ENCODE data around the gene NXN.
"Not testable (repeated sequence)": the region's sequence is repeated elsewhere in the genome, so short reads cannot be mapped to it uniquely, and the experiment has no call there.

Gene NXN

DNA sequence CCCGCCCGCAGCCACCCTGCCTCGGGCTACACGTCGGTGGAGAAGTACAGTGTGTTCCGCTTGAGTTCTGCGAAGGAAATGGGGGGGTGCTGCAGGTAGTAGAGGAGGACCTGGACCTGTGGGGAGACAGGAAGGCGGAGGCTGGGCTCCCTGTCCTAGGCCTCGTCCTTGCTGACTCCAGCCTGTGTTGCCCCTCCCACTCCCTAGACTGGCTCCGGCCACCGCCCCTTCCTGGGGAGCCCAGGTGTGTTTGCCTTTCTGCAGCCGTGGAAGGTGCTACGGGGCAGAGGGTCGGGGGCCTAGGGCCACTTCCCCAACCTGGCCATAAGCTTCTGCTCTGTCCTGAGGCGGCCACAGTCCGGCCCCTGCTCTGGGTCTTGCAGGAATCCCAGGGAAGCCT lies 26.5 kb upstream of the NXN start:
- no peak for DNase-seq (ENCODE audit: low read depth)

DNA sequence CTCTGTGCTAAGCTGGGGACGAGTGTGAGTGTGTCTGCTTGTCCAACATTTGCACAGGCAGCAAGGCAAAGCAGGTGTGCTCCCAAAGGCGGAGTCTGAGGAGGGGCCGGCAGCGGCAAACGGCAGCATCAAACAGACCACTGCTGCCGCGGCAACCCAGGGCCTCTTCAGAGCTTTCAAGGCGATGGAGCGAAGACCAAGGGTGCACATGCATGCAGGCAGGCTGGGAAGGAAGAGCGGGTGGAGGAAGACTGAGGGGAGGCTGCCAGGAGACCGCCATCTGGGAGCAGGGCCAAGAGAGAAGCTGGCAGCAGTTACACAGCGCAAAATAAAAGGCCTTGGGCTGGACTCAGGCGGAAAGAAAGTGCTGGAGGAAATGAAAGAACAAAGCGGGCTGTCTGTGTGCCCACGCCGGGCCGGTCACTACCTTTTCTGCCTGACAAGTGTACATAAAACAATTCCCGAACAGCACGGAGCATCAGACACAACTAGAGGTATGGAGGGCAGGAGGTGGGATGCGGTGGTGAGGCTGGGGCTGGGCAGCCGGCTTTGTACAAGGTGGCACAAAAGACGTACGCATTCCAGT lies 25.9 kb upstream of the NXN start:
- no peak for DNase-seq (ENCODE audit: low read depth)

DNA sequence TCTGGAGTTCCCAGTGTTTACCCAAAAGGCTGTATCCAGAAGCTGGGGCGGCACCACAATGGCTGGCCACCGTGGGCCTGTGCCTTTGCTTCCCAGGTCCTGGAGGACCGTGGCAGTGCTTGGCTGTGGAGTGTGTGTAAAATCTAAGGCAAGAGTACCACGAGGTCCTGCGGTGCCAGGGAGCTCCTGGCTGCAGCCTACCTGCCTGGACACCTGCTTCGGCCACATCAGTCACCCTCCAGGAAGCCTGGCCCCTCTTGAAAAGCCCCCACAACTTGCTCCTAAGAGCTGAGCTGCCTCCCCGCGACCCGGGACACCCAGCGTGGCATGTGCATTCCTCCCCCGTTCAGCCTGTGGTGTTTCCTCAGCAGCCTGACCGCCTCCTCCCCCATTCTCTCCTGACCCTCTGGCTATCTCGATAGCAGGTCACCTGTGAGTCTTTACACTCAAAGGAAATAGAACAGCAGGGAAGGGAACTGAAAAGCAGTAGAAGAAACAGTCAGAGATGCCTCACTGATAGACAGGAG lies 25.3 kb upstream of the NXN start:
- DNase-seq (ENCODE audit: low read depth) = no peak

DNA sequence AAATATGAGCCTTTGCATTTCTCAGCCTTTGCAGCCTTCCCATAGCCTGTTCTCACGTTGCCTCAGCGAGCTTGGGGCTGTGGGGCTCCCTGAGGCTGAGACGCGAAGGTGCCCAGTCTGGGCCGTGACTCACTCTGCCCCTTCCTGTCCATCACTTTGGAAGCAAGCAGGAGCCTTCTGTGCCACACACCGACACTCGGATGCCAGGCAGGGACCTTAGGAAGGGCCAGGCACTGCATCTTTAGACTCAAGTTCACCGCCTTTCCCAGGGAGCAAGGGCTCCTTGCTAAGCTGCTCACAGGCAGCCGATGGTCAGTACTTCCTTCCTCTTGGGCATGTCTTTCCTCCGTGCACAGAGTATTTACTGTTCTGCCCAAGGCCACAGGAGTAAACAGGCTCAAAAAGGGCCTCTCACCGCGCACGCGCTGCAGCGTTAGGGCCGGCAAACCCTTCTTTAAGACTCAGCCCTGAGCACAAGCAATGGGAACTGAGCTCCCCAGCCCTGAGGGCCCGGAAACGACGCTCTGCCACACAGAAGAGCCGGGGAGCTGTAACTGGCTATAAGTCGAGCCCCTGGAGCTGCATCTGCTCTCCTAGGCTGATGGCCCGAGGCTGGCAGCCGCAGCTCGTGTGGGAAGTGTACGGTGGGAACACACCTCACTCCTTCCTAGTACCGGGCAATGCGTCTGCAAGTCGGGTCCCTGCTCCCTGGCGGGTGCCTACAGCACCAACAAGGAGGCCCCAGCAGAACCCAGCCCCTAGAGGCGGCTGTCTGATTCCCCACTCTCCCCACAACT lies 24.6 kb upstream of the NXN start:
- no peak for DNase-seq (ENCODE audit: low read depth)

DNA sequence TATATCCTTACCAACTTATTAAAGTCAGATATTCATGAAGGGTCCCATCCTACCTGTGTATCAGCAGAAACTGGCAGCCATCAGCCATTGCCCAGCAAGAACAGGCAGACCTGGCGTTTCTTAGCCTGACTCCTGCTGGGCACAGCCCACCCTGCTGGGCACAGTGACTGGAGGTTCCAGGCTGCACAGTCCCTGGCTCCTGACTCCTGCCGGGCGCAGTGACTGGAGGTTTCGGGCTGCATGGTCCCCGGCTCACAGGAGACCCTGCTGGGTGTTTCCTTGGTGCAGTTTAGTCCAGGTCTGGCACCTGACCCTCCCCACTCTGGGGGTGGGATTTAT lies 24.0 kb upstream of the NXN start:
- DNase-seq (ENCODE audit: low read depth) = no peak

DNA sequence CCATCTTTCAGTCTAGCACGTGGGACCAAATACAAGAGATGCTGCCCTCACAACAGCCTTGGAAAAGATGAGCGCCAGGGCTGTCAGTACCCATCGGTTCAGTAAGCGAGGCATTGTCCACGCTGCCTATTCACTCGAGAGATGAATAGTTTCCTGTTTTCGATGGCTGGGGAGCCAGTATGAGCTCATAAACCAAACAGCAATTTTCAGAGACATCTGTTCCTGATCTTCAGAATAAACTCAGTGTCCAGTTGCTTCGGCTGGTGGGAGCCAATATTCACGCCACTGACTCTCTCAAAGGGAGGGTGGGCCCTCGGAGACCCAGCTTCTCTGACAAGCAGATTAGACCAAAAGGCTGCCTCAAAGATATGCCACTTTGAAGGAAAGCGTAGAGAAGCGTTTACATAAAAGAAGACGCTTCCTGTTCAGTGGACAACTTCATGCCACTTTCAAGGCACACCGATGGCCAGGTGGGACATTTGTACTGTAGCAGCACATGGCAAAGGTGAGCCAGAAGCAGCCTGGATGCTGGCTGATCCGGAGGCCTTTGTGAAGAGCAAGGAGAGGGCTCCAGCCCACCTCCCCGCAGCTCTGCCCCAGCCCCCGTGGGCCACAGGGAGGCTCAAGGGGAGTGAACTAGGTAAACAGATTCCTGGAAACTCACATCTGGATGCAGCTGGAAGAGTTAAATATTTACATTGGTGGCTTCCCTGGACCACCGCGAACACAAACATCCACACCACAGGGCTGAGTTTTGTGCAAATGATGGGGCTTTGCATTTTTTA lies 23.4 kb upstream of the NXN start:
- no peak for DNase-seq (ENCODE audit: low read depth)

DNA sequence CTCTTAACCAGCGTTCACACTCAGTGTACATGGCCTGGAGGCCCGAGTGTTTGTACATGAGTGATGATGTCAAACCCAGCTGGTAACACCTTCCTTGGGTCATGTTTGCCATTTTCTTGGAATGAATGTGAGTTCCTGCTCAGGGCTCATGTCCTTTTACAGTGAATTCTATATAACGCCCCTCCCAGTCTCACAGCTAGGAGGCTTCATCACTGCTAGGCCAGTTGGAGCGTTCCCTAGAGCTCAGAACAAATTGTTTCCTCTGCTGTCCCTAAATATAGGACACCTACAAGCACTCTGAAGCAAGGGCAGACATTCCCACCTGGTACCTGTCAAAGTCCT lies 22.8 kb upstream of the NXN start:
- DNase-seq (ENCODE audit: low read depth) = no peak

DNA sequence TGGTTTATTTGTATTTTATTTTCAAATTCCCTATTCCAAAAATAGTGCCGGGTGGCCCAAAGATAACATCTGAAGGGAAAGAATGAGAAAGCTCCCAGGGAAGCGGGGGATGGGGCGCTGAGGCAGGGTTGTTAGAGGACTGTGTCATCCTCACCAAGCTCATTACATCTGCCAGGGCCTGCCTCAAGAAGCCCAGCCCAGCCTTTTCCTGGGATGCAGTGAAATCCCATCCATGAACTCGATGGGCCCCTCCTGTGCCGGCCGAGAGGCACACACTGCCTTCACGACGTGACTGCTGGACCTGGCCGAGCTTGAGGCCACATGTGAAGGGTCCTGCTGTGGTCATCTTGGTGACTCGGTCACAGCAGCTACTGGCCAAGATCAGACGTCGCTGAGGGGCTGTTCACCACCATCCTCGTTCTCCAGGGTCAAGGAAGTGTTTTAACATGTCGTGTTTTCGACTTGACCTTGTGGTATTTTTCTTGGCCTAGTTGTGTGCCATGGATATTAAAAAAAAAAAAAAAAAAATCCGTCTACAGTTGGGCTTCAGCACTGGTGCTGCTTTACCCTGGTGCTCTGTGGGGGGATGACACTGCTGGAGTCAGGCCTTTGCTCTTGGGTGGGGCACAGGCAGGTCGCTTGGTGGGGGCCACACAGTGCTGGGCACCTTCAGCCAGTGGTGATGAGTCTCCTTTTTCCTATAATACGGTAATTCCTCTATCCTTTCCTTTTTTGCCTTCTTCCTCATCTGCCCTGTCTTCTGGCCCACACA lies 22.2 kb upstream of the NXN start:
- no peak for DNase-seq (ENCODE audit: low read depth)

DNA sequence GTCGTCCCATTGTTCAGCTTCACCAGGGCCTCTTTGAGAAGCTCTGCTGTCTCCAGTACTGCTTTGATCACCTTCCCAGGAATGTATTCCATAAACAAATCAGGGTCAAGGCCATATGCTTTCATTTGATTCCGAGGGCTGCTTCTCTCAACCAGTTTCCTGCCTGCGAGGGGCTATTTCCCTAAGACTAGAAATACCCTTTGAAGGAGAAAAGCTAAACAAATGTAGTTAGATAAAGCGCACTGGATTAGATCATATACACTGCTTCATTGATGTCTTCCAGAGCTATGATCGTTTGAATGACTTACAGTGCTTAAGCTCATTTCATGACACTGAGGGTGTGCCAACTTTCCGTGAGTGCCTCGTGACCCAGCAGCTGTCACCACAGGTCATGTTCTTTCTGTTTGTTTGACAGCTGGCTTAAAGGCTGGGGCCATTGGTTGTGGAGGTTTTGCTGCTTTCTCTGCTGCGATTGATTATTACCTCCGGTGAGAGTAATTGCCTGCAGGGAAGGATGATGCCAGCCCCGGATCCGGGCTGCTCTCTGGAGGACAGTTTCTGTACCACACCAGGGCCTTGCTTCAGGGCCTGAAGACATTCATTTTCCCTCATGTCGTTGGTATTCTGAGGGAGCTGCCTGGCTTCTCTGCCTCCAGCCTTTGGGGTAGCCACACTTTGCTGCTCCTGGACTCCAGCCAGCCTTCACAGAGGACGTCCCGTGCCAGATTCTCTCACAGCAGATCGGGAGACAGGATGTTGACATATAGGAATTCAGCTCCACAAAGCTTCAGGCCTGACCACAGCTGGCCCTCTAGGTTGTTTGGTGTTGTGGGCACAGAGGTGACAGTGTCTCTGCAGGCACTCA lies 21.3 kb upstream of the NXN start:
- no peak for DNase-seq (ENCODE audit: low read depth)

DNA sequence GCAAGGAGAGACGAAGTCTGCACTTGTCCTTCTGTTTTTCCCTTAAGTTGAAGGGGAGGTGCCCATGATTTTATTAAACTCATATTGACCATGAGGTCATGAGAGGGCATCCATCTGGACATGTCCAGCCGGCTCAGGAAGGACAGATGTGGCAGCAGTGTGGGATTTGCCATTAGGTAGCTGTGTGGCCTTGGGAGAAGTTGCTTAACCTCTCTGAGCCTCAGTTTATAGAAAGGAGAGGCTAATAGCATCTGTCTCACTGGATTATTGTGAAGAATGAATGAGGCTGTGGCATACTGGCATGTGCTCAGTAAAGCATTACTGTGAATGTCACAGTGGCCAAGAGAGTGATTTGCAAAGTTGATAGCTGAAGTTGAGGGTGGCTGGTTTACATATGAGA lies 18.5 kb upstream of the NXN start:
- no peak for DNase-seq (ENCODE audit: low read depth)

DNA sequence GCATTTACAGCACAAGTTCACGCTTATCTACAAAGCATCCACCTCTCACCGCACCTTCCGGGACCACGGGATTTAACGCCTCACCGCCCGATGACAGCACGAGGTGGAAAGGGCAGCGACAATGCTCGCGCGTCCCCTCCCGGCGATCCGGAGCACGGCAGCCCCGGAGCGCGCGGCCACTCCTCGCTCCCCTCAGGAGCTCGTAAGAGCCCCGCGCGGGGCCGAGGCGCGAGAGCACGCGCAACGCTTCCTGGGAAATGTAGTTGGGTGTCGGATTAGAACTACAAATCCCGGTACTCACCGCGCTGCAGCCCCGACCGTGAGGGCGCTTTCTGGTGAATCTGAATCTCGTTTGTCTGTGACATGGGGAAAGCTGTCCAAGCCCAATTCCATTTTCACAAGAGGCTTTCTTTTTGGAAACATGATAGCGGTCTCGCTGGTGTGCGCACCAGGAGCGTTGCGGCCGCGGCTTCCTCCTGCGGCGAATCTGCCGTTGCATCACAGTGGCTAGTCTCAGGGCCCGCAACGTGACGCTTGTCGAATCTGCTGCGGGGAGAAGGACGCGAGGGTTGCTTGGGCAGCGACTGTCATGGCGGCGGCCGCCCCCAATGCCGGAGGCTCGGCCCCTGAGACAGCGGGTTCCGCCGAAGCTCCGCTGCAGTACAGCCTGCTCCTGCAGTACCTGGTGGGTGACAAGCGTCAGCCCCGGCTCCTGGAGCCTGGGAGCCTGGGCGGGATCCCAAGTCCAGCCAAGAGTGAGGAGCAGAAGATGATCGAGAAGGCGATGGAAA lies 17.2 kb upstream of the NXN start, which contains the start of gene TIMM22:
TIMM22 (plus strand) TSS at position 576 of the 791 bp plus-strand sequence; CDS start at position 590, 14 bp downstream.
- peak; percentile 85 for DNase-seq (ENCODE audit: low read depth)

DNA sequence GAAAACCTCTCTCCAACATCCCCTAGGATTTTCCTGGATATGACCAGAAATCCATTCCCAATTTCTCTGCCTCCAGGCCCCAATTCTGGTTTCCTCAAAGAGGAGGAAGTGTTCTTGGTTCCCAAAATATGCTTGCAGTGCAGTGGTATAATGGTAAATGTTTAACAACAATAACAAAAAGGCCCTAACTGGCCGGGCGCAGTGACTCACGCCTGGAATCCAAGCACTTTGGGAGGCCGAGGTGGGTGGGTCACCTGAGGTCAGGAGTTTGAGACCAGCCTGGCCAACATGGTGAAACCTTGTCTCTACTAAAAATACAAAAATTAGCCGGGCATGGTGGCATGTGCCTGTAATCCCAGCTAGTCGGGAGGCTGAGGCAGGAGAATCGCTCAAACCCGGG lies 15.7 kb upstream of the NXN start:
- not testable (repeated sequence) for DNase-seq (ENCODE audit: low read depth)

DNA sequence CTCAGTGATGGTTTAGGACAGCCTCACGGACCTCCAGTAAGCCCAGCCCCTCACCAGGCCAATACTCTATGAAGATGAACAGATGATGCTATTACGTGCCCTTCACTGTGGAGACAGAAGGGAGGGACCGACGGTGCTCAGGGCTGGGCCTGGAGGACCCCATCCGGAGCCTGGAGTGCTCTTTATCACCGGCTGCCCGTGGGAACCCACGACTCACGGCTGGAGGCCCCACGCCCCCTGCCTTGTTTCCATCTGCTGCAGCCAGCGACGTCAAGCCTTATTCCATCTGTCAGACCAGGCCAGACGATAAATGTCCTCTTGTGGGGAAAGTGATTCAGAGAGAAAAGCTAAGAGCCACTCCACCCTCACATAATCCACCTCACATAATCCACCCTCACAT lies 13.4 kb upstream of the NXN start:
- DNase-seq (ENCODE audit: low read depth) = no peak

DNA sequence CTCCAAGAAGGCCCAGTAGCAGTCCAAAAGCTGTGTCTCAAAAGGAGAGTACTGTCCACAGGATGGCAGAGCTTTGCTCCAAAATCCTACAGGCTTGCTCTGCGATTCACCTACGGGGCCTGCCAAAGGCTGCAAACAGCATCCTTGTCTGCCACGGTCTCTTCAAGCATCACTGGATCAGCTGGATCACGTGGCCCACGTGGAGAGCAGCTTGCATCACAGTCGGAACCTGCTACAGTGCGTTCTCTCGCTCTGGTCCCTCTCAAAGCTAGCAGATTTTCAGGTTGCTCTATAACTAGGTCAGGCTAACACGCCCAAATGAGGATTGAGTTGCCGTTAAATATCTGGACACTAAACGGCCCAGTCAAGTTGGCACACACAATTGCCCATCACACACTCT lies 9.0 kb upstream of the NXN start:
- DNase-seq (ENCODE audit: low read depth) = no peak

DNA sequence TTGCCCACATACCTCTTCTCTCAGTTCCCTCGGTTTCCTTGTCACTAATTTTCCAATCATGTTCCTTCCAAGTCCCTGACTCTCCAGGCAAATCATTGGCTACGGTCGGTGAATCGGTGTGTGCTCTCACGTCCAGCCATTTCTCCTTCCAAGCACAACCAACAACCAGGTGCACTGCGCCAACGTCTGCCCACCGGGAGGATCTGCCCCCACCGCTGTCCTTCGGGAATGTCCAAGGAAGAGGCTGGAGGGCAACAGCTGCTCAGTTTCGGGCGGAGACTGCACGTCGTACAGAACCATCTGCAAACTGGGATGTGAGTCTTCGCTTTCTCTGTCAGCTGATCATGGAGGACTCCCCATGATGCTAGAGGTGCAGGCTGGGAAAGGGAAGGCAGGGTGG lies 8.4 kb upstream of the NXN start:
- DNase-seq (ENCODE audit: low read depth) = no peak

DNA sequence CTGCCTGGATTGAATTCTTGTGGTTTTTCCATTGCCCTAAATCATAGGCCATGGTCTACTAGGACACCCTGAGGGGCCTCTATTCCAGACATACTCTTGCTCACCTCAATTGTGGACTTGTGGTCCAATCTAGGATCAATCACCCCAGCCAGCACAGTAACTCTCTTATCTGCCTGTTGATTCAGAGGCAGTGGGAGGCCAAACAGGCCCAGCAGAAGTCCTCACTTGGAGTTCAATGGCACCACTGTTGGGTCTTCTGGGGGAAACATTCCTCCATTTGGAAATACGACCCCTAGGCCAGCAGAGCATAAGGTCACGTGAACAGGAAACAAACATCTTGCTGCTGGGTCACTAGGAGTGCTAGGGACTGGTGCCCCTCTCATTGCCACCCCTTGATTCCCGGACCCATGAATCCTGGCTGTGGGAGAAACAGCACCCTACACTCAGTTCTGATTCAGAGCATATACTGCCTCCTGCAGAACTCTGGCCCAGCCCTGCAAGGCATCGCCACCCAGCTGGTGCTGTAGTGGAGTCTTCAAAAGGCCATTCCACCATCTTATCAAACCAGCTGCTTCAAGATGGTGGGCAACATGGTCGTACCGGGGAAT lies 6.8 kb upstream of the NXN start:
- DNase-seq (ENCODE audit: low read depth) = no peak

DNA sequence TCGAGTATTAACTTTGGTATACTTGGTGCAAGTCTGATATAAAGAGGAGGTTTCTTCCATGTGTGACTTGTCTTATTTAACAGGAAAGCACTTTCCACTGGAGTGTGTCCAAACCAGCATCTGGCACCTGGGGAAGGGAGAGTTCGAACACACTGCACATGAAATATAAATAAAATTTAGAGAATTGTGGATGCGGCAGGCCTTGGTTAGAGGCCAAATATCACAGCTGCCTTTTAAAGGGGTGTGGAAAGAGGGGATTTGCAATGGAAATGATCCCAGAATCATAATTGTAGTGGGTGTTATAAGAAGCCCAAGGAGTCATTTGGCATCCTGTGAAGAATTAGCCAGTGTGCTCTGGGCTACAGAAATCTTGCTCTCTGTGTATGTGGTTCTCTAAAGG lies 4.3 kb upstream of the NXN start:
- no peak for DNase-seq (ENCODE audit: low read depth)

DNA sequence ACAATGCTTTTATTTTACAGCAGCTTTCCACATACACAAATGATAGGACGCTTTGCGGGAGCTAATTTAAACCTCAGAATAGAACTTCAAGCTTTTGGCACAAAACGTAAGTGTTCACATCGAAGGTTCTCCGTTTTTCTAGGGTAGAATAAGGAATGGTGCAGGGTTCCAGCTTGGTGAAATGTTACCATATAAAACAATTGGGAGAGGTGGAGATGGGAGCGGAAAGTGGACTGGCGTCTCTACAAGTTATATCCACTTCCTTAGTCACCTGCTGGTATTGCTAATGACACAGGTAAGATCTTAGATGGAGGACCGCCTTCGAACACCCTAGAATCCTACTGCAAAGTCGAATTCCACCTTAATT lies 1.7 kb upstream of the NXN start:
- no peak for DNase-seq (ENCODE audit: low read depth)

DNA sequence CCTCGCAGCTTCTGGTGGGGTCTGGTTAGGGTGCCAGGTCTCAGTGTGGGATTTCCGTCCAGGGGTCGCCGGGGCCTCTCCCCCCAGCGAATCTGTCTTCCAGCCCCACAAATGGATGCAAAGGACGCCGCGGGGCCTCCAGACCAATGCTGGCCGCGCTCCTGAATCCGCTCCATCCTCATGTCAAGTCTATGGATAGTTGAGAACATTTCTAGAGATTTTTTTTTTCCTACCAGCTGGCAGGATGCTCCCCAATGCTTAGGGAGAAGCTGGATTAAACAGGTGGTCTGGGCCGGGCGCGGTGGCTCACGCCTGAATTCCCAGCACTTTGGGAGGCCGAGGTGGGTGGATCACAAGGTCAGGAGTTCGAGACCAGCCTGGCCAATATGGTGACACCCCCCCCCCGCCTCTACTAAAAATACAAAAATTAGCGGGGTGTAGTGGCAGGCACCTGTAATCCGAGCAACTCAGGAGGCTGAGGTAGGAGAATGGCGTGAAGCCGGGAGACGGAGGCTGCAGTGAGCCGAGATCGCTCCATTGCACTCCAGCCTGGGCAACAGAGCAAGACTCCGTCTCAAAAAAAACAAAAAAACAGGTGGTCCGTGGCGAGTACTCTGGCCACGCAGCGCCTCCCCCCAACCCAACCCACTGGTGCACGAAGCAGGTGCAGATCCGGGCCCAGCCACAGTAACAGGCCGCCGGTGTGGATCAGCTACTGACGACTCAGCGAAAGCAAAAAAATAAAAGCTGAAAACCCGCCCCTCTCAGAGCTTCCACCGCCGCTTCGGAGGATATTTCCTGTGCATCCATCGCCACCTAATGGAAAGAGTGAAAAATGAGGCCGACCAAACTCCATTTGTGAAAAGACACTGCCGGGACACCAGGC lies 1.1 kb upstream of the NXN start:
- peak; percentile 62 for DNase-seq (ENCODE audit: low read depth)
